HG03432 (cell line): ENCODE data around the gene LDLRAP1.

ENCODE experiments used
- ATAC-seq: cut with Tn5 transposase; IDR thresholded peaks from one replicate; pipeline ENCODE4 v1.9.1; 2021; ENCODE audit warnings: mild to moderate bottlenecking, moderate library complexity; ENCODE audit not compliant: unreplicated experiment

The LDLRAP1 gene

DNA sequence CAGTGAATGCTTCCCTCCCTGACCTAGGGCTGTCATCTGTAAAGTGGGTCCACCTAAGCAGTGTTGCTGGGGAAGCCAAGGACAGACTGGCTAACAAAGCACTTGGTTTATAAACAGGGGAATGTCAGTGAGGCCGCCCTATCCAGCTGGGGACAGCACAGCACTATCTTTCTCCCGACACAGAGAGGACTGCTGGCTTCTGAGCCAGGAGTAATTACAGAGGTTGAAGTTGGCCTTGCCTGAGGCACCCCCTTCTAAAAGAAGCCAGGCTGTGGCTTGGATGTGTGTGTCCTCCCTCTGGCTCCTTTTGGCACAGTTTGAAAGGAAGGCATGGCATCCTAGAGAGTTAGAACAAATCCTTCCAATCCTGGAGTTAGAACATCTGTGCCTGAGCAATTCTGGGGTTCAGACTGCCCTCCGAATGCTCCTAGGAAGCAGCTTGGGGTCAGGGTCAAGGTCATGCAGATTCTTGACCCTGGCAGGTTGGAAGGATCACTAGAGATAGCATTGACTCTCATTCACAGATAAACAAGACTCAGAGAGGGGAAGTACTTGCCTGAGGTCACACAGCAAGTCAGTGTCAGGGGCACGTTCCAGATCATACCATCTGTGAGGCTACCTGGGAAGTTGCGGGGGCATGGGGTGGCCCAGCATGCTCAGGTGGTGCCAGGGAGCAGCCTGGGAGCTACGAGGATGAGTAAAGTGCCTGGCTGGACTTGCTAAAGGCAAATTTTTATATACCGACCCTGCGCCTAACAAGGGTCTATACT is 1.3 kb upstream of the LDLRAP1 start:
- ATAC-seq, result no peak

DNA sequence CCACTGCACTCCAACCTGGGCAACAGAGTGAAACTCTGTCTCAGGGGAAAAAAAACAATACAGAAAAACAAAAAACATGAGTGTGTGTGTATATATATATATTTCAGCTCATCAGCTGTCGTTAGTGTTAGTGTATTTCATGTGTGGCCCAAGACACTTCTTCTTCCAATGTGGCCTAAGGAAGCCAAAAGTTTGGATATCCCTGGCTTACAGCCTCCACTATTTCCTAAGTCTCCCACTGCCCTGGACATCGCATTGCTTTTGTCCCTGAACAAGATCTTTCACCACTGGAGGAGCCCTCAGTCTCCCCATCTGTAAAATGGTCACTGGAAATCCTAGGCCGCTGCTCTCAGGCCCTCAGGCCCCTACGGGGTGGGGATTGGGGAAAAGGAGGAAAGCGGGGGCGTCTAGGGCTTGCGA is 391 bp upstream of the LDLRAP1 start:
- ATAC-seq, result no peak

DNA sequence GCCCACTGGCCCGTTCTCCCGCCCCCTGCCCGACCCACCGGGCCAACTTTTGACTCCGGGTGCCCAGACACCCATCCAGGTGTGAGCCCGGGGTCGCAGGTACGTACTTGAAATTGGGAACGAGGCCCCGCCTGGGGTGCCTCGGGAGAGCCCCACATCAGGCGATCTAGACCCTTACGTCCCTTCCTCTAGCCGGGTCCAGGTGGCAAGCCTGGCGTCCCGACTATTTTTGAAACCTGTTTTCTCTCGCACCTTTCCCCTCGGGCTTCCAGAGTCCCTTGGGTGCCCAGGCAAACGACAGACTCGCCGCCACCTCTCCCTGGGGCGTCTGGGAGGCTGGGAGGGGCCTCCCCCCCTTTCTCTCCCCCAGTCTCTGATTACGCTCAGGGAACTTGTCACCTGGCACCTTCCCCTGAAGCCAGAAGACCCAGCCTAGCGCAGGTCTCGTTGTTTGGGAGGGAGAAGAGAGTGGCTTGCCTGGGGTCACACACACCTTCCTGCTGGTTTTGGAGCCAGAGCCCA is 898 bp downstream of the LDLRAP1 start:
- no peak for ATAC-seq

DNA sequence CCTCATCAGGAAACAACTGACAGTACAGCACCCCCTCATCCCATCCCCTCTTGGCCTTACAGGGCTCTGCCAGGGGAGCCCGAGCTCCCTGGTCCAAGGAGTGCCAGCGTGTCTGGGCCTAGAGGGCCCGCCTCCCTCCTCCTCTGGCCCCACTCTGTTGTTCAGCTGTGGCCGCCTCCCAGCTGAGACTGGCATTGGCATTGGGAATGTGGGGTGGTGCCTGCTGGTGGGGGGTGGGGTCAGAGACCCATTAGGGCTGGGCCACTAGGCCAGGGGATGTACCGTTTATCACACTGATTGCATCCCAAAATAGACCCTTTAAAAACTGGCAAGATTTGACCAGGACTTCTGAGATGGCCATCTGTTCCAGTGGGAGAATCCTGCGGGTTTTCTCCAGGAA is 1.4 kb downstream of the LDLRAP1 start:
- no peak for ATAC-seq

DNA sequence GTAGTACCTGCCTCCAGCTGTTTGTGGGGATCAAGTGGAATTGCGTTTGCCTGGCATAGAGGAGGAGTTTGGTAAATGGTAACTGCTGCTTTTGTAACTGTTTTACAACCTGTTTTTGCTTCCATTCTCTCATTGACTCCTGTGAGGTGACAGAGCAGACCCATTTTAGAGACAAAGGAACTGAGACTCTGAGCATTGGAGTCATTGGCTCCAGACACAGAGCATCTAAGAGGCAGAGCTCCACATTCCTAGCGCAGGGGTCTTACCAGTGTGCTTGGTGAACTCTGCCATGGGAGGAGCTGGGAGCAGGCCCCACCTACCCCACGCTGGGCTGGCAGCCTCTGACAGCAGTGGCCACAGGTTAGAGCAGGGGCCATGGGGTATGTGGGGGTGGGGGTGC is 2.4 kb downstream of the LDLRAP1 start:
- no peak for ATAC-seq

DNA sequence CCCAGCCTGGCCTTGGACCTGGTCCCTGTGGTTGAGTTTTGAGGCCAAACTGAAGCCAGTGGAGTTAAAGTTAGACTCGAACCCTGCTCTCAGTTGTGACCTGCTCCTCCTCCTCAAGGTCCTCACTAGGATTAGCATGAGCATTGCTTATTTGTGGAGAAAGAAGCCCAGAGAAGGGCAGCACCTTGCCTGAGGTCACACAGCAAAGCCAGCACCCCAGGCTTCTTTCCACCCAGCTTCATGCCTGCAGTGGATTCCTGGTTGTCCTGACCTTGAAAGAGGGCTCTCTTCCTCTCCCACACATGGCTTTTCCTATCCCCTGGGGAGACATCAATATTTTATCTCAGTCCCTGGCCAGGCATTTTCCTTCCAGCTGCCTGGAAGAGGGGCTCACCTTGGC is 2.8 kb downstream of the LDLRAP1 start:
- no peak for ATAC-seq

DNA sequence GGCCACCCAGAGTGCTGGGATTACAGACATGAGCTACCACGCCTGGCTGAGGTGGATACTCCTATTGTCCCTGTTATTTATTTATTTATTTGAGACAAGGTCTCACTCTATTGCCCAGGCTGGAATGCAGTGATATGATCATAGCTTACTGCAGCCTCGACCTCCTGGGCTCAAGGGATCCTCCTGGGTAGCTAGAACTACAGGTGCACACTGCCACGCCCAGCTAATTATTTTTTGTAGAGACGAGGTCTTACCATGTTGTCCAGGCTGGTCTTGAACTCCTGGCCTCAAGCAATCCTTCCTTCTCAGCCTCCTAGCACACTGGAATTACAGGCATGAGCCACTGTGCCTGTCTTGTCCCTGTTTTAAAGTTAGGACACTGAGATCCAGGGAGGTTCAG is 5.2 kb downstream of the LDLRAP1 start:
- ATAC-seq, result no peak

DNA sequence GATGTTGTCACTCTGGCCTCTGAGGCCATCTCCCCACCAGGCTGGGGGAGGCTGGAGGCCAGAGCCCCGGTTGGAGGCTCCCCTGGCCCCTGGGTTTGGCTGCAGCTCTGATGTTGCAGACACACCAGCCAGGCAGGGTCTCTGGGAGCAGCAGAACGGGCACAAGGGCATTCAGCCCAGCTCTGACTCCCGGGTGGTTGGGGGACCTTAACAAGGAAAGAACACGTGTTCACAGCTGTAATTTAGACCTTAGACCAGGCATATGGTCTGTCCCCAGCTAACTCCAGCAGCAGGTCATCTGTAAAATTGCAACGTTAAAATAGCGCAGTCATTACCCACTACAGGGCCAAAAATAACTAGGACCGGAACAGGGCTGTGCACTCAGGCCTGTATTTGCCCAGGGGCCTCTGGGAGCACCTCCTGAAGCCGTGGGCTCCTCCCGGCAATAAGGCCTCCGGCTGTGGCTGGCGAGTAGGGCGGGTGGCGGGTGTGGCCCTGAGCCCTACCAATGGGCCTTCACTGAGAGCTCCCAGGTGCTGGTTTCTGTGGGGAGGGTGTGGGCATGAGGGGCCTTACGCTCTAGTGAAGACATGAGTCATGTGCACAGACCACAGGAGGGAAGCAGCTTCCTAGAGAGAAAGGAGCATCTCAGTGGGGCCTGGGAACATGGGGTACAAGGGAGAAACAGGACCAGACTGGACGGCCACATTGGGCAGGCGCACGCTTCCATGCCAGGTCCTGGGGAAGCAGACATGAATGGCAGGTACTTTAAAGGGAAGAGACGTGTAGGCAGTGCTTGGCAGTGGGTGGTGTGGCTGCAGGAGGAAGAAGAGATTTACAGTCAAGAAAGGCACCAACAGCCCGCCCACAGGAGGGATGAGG is 6.1 kb downstream of the LDLRAP1 start:
- peak; percentile 94 for ATAC-seq

DNA sequence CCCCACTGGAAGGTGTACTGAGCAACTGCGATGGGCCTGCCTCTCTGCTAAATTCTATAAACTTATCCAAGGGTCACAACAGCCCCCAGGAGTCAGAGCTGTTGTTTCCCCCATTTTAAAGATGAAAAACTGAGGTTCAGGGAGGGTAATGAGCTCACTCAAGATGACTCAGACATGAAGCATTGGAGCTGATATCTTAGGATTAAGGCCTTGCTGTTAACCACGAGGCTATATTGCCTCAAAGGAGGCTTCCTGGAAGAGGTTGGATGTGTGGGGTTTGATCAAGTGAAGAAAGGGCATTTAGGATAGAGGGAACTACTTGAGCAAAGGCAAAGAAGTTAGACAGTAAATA is 6.7 kb downstream of the LDLRAP1 start:
- peak; percentile 2 for ATAC-seq

DNA sequence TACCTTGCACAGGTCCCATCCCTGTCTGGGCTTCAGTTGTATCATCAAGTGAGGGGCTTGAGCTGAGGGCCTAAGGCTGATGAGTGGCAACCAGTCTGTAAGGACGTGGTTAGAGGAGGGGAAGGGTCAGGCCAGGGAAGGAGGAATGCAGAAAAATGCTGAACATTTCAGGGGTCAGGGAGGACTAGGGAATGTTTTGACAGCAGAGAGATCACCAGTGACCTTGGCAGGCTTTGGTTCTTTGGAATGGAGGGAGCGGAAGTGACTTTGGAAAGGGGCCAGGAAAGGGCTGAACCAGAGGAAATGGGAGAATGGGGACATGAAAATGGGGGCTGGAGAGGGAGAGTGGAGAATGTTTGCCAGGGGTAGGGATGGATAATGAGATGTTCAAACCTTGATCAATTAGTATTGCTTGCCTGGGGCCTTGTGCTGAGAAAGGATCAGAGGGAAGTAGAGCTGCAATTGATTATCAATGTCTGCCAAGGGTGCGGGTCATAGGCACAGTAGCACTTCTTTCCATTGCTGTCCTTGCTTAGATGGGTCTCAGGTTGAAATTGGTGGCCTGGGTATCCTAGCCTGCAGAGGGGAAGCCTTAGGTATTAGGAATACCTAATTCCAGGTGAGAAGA is 7.4 kb downstream of the LDLRAP1 start:
- ATAC-seq, result no peak

DNA sequence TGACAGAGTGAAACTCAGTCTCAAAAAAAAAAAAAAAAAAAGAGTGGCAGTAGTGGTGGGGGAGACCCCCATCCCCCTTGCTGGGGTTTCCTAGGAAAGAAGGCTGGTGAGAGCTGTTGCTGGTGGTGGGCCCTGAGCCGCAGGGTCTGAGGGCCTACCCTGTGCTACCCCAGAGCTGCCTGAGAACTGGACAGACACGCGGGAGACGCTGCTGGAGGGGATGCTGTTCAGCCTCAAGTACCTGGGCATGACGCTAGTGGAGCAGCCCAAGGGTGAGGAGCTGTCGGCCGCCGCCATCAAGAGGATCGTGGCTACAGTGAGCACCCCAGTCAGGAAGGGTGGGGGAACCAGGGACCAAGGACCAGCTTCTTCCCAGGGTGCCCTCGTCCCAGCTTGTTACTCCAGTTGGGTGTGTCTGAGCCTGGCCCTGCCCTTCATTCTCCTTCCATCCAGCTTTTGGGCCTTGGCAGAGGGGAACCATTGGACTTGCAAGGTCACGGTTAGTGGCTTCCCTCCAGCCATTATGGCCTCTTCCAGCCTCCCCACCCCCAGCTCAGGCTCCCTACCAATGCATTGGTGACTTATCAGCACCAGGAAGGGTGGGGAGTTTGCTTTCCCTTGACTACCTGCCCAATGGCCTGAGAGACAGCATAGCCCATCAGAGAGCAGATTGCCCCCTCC is 10.5 kb downstream of the LDLRAP1 start:
- no peak for ATAC-seq

DNA sequence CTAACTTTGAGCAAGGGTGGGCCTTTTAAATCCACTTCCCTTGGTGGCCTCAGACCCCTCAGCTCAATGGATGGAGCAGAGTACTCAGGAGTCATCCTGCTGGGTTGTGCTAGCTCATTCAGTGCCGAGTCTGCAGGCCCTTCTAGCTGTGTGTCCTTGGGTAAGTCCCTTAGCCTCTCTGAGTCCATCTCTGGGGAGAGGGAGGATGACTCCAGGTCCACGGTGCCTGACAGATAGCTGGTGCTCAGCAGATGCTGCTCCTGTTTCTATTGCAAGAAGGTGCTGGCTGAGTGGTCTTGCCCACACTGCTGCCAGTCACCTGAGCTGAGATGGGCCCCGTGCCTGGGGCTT is 11.0 kb downstream of the LDLRAP1 start:
- no peak for ATAC-seq

DNA sequence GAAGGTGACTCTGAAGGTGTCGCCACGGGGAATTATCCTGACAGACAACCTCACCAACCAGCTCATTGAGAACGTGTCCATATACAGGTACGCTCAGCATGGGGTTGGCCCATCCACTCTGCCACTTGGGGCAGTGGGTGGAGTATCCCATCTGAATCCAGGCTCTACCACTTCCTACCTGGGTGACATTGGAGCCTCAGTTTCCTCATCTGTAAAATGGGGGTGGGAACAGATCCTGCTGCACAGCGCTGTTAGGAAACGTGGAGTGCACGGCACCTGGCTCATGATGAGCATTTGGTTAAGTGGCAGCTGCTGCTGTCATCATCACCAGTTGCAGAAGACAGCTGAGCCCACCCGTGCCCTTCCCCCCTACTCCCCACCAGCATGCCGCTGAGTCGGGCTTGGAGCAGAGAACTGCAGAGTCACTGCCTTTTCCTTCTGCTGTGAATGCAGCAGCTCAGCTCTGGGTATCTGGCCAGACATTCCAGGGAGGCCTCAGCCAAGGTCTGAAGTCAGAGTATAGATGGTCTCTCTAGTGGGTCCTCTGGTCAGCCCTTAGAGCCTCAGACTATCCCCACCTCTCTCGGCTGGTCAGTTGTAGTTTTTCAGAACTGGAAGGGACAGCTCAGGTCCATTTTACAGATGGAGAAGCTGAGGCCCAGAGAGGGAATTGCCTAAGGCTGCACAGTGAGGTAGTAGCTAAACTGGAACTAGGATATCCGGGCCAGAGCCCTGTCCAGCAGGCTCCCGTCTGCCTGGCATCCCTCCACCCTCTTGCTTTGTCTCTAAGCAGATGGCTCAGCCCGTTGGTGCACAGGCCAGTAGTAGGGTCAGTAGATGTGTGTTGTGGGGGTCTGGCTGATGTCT is 11.7 kb downstream of the LDLRAP1 start:
- ATAC-seq, result no peak

DNA sequence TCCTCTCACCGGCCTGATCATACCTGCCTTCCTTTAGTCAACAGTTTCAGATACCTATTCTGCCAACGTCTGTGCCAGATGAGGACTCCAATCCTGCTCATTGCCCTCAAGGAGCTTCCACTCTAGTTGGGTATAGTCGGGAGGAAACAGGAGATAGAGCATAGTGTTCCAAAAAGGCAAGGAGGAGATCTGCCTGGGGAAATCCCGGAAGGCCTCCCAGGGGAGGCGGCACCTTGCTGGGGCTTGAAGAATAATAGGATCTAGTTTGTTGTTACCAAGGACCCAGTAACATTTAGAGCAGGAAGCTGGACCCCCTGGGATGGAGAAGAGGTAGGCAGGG is 12.3 kb downstream of the LDLRAP1 start:
- ATAC-seq, result no peak

DNA sequence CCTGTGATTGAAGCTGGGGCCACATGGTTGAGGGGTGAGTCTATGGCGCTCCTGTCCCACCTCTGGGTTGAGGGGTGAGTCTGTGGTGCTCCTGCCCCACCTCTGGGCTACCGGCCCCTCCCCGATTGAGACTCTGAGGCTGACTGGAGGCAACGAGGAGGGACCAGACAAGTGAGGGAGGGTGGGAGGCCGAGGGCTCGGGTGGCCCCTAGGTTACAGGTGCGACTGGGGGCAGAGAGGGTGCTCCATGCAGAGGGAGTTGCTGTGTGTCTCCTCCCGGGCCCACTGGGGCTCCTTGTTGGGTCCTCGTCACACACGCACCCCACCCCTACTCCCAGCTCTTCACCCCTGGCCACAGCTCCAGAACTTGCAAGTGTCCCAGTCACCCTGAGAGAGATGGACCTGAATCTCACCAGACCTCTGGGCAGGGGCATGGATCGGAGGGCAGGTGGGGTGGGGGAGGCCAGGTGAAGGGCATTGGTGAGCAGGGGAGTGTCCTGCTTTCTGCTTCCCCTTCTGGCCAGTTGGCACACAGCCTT is 12.8 kb downstream of the LDLRAP1 start:
- ATAC-seq, result no peak

DNA sequence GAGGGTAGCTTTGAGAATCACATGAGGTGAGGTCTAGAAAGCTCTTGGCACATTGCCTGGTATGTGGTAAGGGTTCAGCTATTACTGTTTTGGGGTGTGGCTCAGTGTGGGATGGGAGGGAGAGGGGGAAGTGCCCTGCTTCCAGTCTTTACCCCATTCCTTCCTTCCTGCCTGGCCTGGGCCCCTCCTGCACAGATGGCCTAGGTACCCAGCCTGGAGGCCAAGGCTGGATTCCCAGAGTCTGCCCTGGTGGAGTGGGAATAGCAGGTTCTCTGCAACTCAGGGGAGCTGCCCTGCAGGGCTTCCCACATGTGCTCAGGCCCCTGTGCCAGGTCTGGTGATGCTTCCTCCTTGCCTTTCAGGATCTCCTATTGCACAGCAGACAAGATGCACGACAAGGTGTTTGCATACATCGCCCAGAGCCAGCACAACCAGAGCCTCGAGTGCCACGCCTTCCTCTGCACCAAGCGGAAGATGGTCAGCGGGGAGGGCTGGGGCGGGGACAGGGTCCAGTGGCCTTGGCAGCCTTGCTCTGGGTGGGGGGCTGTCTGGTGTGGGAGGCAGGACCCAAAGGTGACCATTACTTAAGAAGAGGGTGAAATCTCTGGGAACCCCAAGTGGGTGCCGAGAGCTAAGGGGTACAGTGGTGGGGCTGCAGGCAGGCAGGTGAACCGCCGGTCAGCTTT is 13.5 kb downstream of the LDLRAP1 start:
- ATAC-seq, result no peak

DNA sequence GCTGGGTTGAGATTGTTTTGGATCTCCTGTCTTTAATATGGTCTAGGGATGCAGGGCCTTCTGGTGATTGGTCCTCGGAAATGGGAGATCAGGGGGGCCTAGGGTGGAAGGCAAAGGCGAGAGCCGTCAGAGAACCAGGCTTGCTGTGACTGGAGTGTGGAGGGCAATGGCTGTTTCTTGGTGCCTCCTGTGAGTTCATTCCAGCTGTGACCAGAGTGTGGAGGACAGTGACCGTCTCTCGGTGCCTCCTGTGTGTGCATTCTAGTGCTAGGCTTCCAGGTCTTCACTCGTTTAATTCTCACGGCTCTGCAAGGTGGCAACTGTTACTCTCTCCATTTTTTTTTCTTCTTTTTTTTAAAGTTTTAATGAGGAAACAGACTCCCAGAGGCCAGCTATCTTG is 14.1 kb downstream of the LDLRAP1 start:
- ATAC-seq, result no peak

DNA sequence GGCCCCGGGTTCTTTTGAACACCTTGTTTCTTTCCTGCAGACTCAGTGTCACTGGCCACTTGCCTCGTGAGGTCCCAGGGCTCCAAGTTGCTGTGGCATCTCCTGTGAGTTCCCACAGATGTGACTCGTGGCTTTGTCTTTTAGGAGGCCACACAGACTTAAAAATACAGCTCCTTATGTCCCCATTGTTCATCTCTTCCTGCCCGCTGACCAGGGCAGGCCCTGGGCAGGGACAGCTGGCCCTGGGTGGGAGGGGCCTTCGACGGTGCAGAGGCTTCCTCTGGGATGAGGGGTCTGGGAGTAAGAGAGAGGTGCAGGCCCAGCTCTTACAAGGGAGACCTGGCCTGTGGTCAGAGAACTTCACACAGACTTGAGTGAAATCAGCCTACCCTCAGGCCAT is 15.6 kb downstream of the LDLRAP1 start:
- ATAC-seq, result no peak

DNA sequence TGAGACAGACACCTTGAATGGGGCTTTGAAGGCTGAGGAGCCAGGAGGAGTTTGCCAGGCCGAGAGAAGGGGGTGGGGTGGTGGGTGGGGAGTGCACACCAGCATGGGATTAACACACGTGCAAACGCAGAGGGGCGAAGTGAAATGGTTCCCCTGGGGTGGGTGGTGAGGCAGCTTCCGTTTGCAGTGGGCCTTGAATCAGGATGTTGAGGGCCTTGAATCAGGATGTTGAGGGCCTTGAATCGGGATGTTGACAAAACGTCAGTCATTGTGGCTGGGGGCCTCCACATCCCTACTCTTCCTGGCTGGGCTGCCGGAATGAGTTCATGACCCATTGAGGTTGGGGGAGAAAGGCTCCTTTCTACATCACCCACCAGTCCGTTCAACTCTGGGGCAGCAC is 16.6 kb downstream of the LDLRAP1 start:
- ATAC-seq, result no peak

DNA sequence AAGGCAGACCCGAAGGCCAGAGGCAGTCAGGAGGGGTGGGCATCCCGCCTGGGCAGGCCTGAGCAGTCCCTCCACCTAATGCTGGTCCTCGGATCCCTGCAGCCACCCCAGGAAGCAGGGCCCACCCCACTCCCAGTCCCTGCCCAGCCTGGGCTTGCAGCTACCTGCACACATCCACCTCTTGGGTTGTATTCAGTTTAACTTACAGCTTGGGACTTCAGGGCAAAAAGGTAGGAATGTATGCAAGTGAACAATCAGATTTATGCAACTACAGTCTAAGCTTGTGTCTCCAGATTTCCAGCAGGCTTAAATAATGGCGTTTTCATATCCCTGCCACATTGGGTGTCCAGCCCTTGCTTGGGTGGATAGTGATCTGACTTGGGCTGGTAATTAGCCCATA is 17.4 kb downstream of the LDLRAP1 start:
- ATAC-seq, result no peak
